Measurements from ENCODE around the gene IL1B.

Gene IL1B

GRCh38 chr2:112829101-112829960, 7.2 kb downstream of the IL1B start:
- no peak for DNase-seq (ENCODE audit: low spot score)

GRCh38 chr2:112828251-112828691, 8.3 kb downstream of the IL1B start:
- DNase-seq (ENCODE audit: low spot score): no peak

- DNase-seq (ENCODE audit: low spot score): no peak
Observed at GRCh38 chr2:112827604-112828185, 8.9 kb downstream of the IL1B start.

- no peak for DNase-seq (ENCODE audit: low spot score)
Observed at GRCh38 chr2:112827009-112827408, 9.6 kb downstream of the IL1B start.

- DNase-seq (ENCODE audit: low spot score): no peak
Observed at GRCh38 chr2:112825706-112826105, 10.9 kb downstream of the IL1B start.

- no peak for DNase-seq (ENCODE audit: low spot score)
Observed at GRCh38 chr2:112824694-112825085, 11.9 kb downstream of the IL1B start.

- DNase-seq (ENCODE audit: low spot score): no peak
Observed at GRCh38 chr2:112821682-112822081, 14.9 kb downstream of the IL1B start.

- DNase-seq (ENCODE audit: low spot score): no peak
Observed at GRCh38 chr2:112821142-112821541, 15.4 kb downstream of the IL1B start.

DNA sequence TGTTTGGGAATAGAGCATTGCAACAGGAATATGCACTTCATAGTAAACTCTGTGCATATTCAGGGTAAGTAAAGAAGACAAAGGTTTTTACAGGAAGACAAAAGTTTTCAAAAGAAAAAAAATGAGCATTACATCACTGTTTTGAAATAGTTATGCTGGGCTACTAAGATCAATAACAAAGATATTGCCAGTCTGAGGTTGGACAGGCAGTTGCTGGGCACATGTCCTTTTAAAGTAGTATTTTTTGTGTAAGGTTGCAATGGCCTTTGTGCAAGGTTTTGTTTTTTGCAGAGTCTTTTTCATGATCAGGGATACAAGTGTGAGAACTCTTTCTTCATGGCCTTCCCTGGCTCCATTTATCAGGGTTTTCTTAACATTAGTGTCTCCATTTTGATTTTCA, 16.2 kb downstream of the IL1B start:
- no peak for DNase-seq (ENCODE audit: low spot score)

- no peak for DNase-seq (ENCODE audit: low spot score)
Observed at GRCh38 chr2:112819081-112819480, 17.5 kb downstream of the IL1B start.

DNA sequence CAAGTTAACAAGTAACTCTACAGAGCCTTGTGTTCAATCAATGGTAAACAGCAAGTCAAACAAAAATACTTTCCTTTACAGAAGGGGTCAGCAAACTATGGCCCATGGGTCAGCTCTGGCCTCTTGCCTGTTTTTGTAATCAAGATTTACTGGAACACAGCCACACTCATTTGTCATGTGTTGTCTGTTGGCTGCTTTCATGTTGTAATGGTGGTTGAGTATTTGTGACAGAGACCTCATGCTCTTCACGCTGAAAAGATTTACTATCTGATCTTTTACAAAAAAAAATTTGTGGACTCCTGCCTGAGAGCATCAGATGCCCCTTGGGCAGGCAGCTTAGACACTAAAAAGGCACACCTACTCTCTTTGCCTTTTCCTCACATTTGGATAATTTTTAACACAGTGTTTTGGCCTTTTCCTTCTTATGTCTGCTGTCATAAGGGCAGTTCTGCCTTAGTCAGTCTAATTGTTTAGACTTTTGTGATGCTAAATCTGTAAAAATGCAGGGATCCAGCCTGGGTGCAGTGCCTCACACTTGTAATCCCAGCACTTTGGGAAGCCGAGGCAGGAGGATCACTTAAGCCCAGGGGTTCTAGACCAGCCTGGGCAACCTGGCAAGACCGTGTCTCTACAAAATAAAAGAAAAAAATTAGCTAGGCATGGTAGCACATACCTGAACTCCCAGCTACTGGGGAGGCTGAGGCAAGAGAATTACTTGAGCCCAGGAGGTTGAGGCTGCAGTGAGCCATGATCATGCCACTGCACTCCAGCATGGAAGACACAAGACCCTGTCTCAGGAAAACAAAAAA, 18.3 kb downstream of the IL1B start:
- no peak for DNase-seq (ENCODE audit: low spot score)

DNA sequence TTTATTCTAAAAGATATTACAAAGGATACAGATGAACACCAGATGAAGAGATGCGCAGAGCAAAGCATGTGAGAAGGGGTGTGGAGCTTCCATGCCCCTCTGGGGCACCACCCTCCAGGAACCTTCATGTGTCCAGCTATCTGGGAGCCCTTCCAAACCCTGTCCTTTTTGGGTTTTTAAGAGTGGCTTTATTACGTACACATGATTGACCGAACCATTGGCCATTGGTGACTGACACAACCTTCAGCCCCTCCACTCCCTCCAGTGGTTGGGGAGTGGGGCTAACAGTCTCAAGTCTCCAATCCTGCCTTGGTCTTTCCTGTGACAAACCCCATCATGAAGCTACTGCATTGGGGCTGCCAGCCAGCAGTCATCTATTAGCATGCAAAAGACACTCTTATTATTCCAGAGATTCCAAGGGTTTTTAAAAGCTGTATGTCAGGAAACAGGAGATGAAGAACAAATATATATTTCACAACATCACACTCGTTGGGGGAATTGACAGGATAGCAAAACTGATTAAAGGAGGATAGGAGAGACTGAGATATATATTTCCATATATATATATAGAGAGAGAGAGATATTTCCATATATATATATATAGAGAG, 19.4 kb downstream of the IL1B start:
- no peak for DNase-seq (ENCODE audit: low spot score)

DNA sequence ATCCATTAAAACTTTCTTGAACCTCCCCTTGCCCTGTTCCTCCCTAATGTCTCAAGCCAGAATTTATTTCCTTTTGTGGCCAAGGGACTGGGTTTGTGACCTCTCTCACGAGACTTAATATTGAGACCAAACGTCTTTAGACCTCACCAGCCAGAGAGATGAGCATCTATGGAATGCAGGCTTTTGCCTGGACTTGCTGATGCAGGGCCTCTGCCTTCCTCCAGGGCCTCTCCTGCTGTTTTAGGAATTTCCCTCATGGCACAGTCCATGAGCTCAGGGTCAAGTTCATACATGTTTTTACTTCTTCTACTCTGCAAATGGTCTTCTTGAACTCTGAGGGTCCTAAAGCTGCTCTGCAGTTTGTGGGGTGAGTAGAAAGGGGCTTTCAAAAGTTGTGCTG, 22.3 kb downstream of the IL1B start:
- DNase-seq (ENCODE audit: low spot score): no peak

- DNase-seq (ENCODE audit: low spot score): no peak
Observed at GRCh38 chr2:112813280-112813966, 23.2 kb downstream of the IL1B start.

GRCh38 chr2:112812318-112813267, 24.0 kb downstream of the IL1B start:
- no peak for DNase-seq (ENCODE audit: low spot score)

GRCh38 chr2:112811841-112812306, 24.7 kb downstream of the IL1B start:
- DNase-seq (ENCODE audit: low spot score): no peak

- no peak for DNase-seq (ENCODE audit: low spot score)
Observed at GRCh38 chr2:112811276-112811831, 25.2 kb downstream of the IL1B start.

GRCh38 chr2:112809112-112809511, 27.5 kb downstream of the IL1B start:
- DNase-seq (ENCODE audit: low spot score): no peak

- DNase-seq (ENCODE audit: low spot score): no peak
Observed at GRCh38 chr2:112807233-112807807, 29.3 kb downstream of the IL1B start.

- no peak for DNase-seq (ENCODE audit: low spot score)
Observed at GRCh38 chr2:112805542-112805941, 31.0 kb downstream of the IL1B start.
